IMR-90 (cell line): ENCODE data around the gene KCNS1. TPM values are rescaled to one million over a fixed set of nuclear protein-coding genes. Genes with fewer than 3 reads are reported as not detected.

Experiments
- ATAC-seq: fragments of 200-7000 bp; cut with Tn5 transposase; 2 replicates; pipeline ENCODE4 v1.9.1; 2020; ENCODE audit warnings: low read depth, mild to moderate bottlenecking, moderate library complexity
- Bru-seq: library from RNA; stranded (reverse); fragments of 400-500 nt; gene quantifications from one replicate; lab custom pipeline; 2021; lab: Mats Ljungman, UMichigan
- BruChase-seq, 2 experiments: library from RNA; stranded (reverse); fragments of 400-500 nt; gene quantifications; one replicate each; lab custom pipeline; 2021; lab: Mats Ljungman, UMichigan
- BruUV-seq: library from RNA; stranded (reverse); fragments of 400-500 nt; replicated peaks from 2 replicates; lab custom pipeline; 2021; lab: Mats Ljungman, UMichigan
- CTCF ChIA-PET: fragments of 300-600 bp; formaldehyde crosslinking; extraction: SDS; loops from one replicate; lab custom pipeline; 2021; ENCODE audit warnings: antibody characterized with exemption; lab: Yijun Ruan, JAX
- POLR2A ChIA-PET: fragments of 300-600 bp; sonication (Branson Sonifier 250); formaldehyde crosslinking; loops from one replicate; lab custom pipeline; 2022; ENCODE audit warnings: antibody characterized with exemption; ENCODE audit not compliant: unreplicated experiment; lab: Charles Lee
- DNase-seq: peaks from one replicate; pipeline ENCODE4 v3.0.0; 2013
- H2AFZ ChIP-seq: replicated peaks from 2 replicates; pipeline ENCODE3; 2013; ENCODE audit warnings: low read length, mild to moderate bottlenecking; ENCODE audit not compliant: poor library complexity
- H2AK5ac ChIP-seq: 2 replicates; pipeline ENCODE4 v1.6.1; 2013; ENCODE audit warnings: low read depth, low read length, inconsistent platforms
- H2AK9ac ChIP-seq: replicated peaks from 2 replicates; pipeline ENCODE3; 2013; ENCODE audit warnings: mild to moderate bottlenecking, low read depth, low read length, moderate library complexity; ENCODE audit not compliant: poor library complexity
- H2BK120ac ChIP-seq: 2 replicates; pipeline ENCODE4 v1.6.1; 2013; ENCODE audit warnings: low read depth, low read length, inconsistent platforms
- H2BK15ac ChIP-seq: 3 replicates; pipeline ENCODE4 v1.6.1; 2013; ENCODE audit warnings: low read depth, low read length, inconsistent platforms
- H2BK20ac ChIP-seq: 2 replicates; pipeline ENCODE4 v1.6.1; 2013; ENCODE audit warnings: low read depth, mild to moderate bottlenecking, inconsistent platforms, low read length, moderate library complexity
- H2BK5ac ChIP-seq: 2 replicates; pipeline ENCODE4 v1.6.1; 2013; ENCODE audit warnings: mild to moderate bottlenecking, low read depth, low read length, inconsistent platforms; ENCODE audit not compliant: poor library complexity, severe bottlenecking
- H3K14ac ChIP-seq: replicated peaks from 2 replicates; pipeline ENCODE4 v1.6.1; 2013; ENCODE audit warnings: low read depth, low read length, inconsistent platforms
- H3K18ac ChIP-seq: 2 replicates; pipeline ENCODE4 v1.6.1; 2013; ENCODE audit warnings: low read depth, low read length, control low read depth
- H3K23ac ChIP-seq: 2 replicates; pipeline ENCODE4 v1.6.1; 2013; ENCODE audit warnings: low read depth, low read length, inconsistent platforms
- H3K27ac ChIP-seq: 2 replicates; pipeline ENCODE4 v1.5.1; 2013; ENCODE audit warnings: mild to moderate bottlenecking, control low read depth, low read length; ENCODE audit not compliant: insufficient read depth
- H3K27me3 ChIP-seq: 2 replicates; pipeline ENCODE4 v1.6.1; 2013; ENCODE audit warnings: low read length; ENCODE audit not compliant: control insufficient read depth, insufficient read depth
- H3K36me3 ChIP-seq: 2 replicates; pipeline ENCODE4 v1.6.1; 2013; ENCODE audit warnings: low read length, mixed read lengths; ENCODE audit not compliant: control insufficient read depth, insufficient read depth
- H3K4ac ChIP-seq: 2 replicates; pipeline ENCODE4 v1.6.1; 2013; ENCODE audit warnings: low read depth, low read length, inconsistent platforms
- H3K4me1 ChIP-seq: 2 replicates; pipeline ENCODE4 v1.6.1; 2013; ENCODE audit warnings: low read length, mixed read lengths; ENCODE audit not compliant: control insufficient read depth, insufficient read depth
- H3K4me2 ChIP-seq: 2 replicates; pipeline ENCODE4 v1.6.1; 2013; ENCODE audit warnings: low read depth, mild to moderate bottlenecking, control low read depth, low read length, moderate library complexity
- H3K4me3 ChIP-seq: 2 replicates; pipeline ENCODE4 v1.5.1; 2013; ENCODE audit warnings: low read depth, mild to moderate bottlenecking, control low read depth, low read length, moderate library complexity; ENCODE audit not compliant: insufficient read depth
- H3K56ac ChIP-seq: 2 replicates; pipeline ENCODE4 v1.6.1; 2013; ENCODE audit warnings: low read length, inconsistent platforms; ENCODE audit not compliant: insufficient read depth; ENCODE audit errors: extremely low read depth
- H3K79me1 ChIP-seq, 2 experiments: 2 replicates each; pipeline ENCODE4 v1.6.1; 2013; ENCODE audit warnings: low read length in 2 of 2, inconsistent platforms in 1 of 2, low read depth in 1 of 2
- H3K9ac ChIP-seq: 2 replicates; pipeline ENCODE4 v1.6.1; 2013; ENCODE audit warnings: low read depth, low read length, control low read depth
- H3K9me1 ChIP-seq: 2 replicates; pipeline ENCODE4 v1.6.1; 2013; ENCODE audit warnings: low read length, inconsistent platforms; ENCODE audit not compliant: insufficient read depth
- H3K9me3 ChIP-seq: 2 replicates; pipeline ENCODE4 v1.6.1; 2013; ENCODE audit warnings: low read length; ENCODE audit not compliant: control insufficient read depth, insufficient read depth
- H4K20me1 ChIP-seq: 2 replicates; pipeline ENCODE4 v1.6.1; 2013; ENCODE audit warnings: low read length, inconsistent platforms; ENCODE audit not compliant: insufficient read depth
- H4K5ac ChIP-seq: 2 replicates; pipeline ENCODE4 v1.6.1; 2013; ENCODE audit warnings: mild to moderate bottlenecking, low read depth, low read length, control low read depth
- H4K8ac ChIP-seq, 2 experiments: 2 replicates each; pipeline ENCODE4 v1.6.1; 2013; ENCODE audit warnings: low read depth in 2 of 2, low read length in 2 of 2, control low read depth in 1 of 2, inconsistent platforms in 1 of 2
- H4K91ac ChIP-seq: 2 replicates; pipeline ENCODE4 v1.6.1; 2013; ENCODE audit warnings: low read depth, low read length, inconsistent platforms; ENCODE audit not compliant: insufficient read depth
- BHLHE40 ChIP-seq: fragments of 150-350 bp; IDR thresholded peaks from 2 replicates; pipeline ENCODE4 v1.6.1; 2016; ENCODE audit warnings: mild to moderate bottlenecking, low read depth, low read length
- MAFK ChIP-seq: IDR thresholded peaks from 2 replicates; pipeline ENCODE4 v1.6.1; 2012; ENCODE audit warnings: low read depth, low read length, improper control_type of control experiment
- MAZ ChIP-seq: IDR thresholded peaks from 2 replicates; pipeline ENCODE4 v1.6.1; 2012; ENCODE audit warnings: low read depth, mild to moderate bottlenecking, low read length, improper control_type of control experiment, moderate library complexity, borderline replicate concordance
- MXI1 ChIP-seq: IDR thresholded peaks from 2 replicates; pipeline ENCODE4 v1.6.1; 2012; ENCODE audit warnings: low read depth, mild to moderate bottlenecking, low read length, moderate library complexity, borderline replicate concordance
- NFE2L2 ChIP-seq: fragments of 150-350 bp; IDR thresholded peaks from 2 replicates; pipeline ENCODE4 v1.6.1; 2016; ENCODE audit warnings: low read depth, mild to moderate bottlenecking, low read length
- POLR2A ChIP-seq: IDR thresholded peaks from 2 replicates; pipeline ENCODE4 v1.6.1; 2012; ENCODE audit warnings: mild to moderate bottlenecking, low read depth, low read length
- RAD21 ChIP-seq: IDR thresholded peaks from 2 replicates; pipeline ENCODE4 v1.6.1; 2012; ENCODE audit warnings: low read length, improper control_type of control experiment
- RCOR1 ChIP-seq: IDR thresholded peaks from 2 replicates; pipeline ENCODE4 v1.6.1; 2012; ENCODE audit warnings: mild to moderate bottlenecking, low read length, improper control_type of control experiment; ENCODE audit not compliant: insufficient replicate concordance
- RFX5 ChIP-seq: IDR thresholded peaks from 2 replicates; pipeline ENCODE4 v1.8.0; 2012; ENCODE audit warnings: low read depth, mild to moderate bottlenecking, low read length, moderate library complexity
- SMC3 ChIP-seq: fragments of 150-350 bp; IDR thresholded peaks from 2 replicates; pipeline ENCODE4 v1.6.1; 2016; ENCODE audit warnings: low read depth, mild to moderate bottlenecking, antibody characterized with exemption, low read length, moderate library complexity
- WGBS, 2 experiments: methylation state at CpG; one replicate each; pipeline versions ENCODE4 v1.1.5 to v1.1.7; 2013; ENCODE audit warnings: missing lambda C conversion rate in 2 of 2; ENCODE audit not compliant: insufficient read length in 1 of 2; ENCODE audit errors: extremely low coverage in 2 of 2; 5-methylcytosine and 5-hydroxymethylcytosine counted together
- dilution Hi-C: fragments of 300-500 bp; cut with HindIII; formaldehyde crosslinking; loops from one replicate; pipeline ENCODE4 v1.14.3; 2018; ENCODE audit warnings: low sequenced_read_pairs; ENCODE audit not compliant: unreplicated experiment
- in situ Hi-C: fragments of 300-500 bp; cut with MboI; formaldehyde crosslinking; loops from 3 replicates; pipeline ENCODE4 v1.14.3; 2019; ENCODE audit warnings: low sequenced_read_pairs, inconsistent platforms, mixed read lengths
- intact Hi-C: fragments of 100-400 bp; cut with micrococcal nuclease; formaldehyde crosslinking; loops from 2 replicates; pipeline ENCODE4 v1.10.0; 2022
- long read RNA-seq: library from polyadenylated mRNA; unstranded; transcript quantifications from one replicate; pipeline ENCODE4 v2.0.0, GENCODE V29; 2021; ENCODE audit not compliant: unreplicated experiment
- polyA plus RNA-seq, 3 experiments: library from polyadenylated mRNA; depleted of rRNA; stranded (reverse); fragments of >200 nt; gene quantifications; 2 replicates each; pipeline ENCODE4 v1.2.3, GENCODE V29; 2012; ENCODE audit warnings: low replicate concordance in 1 of 3
- total RNA-seq: library from RNA; depleted of rRNA; stranded (reverse); fragments of >200 nt; gene quantifications from 2 replicates; pipeline ENCODE4 v1.2.3, GENCODE V29; 2012; rRNA removed
- TF ChIP-seq, protein P1 (sequence below): fragments of 150-350 bp; IDR thresholded peaks from 2 replicates; pipeline ENCODE4 v1.6.1; 2017; ENCODE audit warnings: mild to moderate bottlenecking, antibody characterized with exemption, low read length, low read depth
- TF ChIP-seq, protein P2 (sequence below): conservative IDR thresholded peaks from 2 replicates; pipeline ENCODE4 v1.5.1; 2012; ENCODE audit warnings: mild to moderate bottlenecking, low read depth, low read length, improper control_type of control experiment

Gene KCNS1, protein sequence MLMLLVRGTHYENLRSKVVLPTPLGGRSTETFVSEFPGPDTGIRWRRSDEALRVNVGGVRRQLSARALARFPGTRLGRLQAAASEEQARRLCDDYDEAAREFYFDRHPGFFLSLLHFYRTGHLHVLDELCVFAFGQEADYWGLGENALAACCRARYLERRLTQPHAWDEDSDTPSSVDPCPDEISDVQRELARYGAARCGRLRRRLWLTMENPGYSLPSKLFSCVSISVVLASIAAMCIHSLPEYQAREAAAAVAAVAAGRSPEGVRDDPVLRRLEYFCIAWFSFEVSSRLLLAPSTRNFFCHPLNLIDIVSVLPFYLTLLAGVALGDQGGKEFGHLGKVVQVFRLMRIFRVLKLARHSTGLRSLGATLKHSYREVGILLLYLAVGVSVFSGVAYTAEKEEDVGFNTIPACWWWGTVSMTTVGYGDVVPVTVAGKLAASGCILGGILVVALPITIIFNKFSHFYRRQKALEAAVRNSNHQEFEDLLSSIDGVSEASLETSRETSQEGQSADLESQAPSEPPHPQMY
- total RNA-seq (0.54 and 0.56 TPM in 2 replicates), polyA plus RNA-seq (2012; rRNA removed) (0.46 and 0.62 TPM in 2 replicates), Bru-seq, nascent RNA (not detected), BruChase-seq, experiment 1, labeled RNA remaining after a 6-hour chase (percentile 14 among the genes with signal in this experiment), BruChase-seq, experiment 2, labeled RNA remaining after a 2-hour chase (percentile 12 among the genes with signal in this experiment)
- 0.48 and 0.85 TPM in 2 replicates for polyA plus RNA-seq (2012; cell fraction: cytosol; rRNA removed)
- polyA plus RNA-seq (2012; cell fraction: nucleus; rRNA removed; ENCODE audit: low replicate concordance): 0.33 and 0.55 TPM in 2 replicates
- long read RNA-seq, partial matches to known transcripts: 1 of 1 reads
- long read RNA-seq, other reads (novel, unspliced or antisense): 0 of 1 reads

DNA sequence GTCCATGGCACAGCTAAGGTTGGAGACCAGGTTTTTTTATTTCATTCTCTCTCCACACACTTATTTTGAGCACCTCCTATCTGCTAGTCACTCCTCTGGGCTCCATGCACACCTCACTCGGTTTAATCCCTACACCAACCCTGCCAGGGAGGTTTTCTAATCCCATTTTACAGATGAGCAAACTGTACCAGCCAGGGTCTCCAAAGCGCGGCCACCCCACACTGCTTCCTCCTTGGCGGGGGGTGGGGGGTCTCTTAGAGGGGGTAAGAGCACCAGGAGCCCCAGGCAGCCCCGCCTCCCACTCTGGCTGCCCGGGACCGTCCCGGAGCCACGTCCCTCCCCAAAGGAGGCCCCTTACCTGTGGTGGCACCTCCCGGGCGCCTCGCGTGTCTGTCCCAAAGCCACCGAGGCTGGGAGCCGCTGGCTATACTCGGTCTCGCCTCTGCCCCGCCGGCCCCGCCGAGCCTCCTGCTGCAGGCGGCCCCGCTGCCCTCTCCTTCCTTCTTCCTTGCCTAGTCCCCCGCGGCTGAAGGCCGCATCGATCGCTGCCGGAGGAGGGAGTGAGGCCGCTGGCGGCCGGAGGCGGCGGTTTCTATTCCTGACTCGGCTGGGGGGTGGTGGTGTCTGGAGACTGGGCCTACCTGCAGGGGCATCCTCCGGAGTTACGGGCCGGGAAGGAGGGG, at the start of gene KCNS1:
Gene KCNS1 (minus strand): TSS at position 565 of the 683 bp plus-strand sequence. CDS start 1,891 bp downstream, outside the sequence.
- Histone ChIP-seq H3K14ac (no peak within 1 kb of the TSS), H2BK15ac (no peak within 1 kb of the TSS), H4K91ac (no peak within 1 kb of the TSS), H3K9me1 (no peaks in the 10 kb centered on the region), H3K4me3 (no peak within 1 kb of the TSS), H2AFZ (peak within 1 kb of the TSS; percentile 67), H2BK20ac (no peak within 1 kb of the TSS), H3K27me3 (peaks cover 46% of the 10 kb centered on the region), H3K36me3 (no peaks in the 10 kb centered on the region), H3K23ac (no peak within 1 kb of the TSS), H2BK120ac (no peak within 1 kb of the TSS), H4K5ac (no peak within 1 kb of the TSS), H4K8ac (no peak within 1 kb of the TSS), H3K56ac (no peak within 1 kb of the TSS), H3K4me1 (peaks cover 4% of the 10 kb centered on the region; the same call in 1 of the 2 replicates), H3K27ac (no peak within 1 kb of the TSS), H2AK5ac (no peak within 1 kb of the TSS), H2BK5ac (no peak within 1 kb of the TSS), H4K20me1 (no peaks in the 10 kb centered on the region), H3K9ac (no peak within 1 kb of the TSS), H3K4ac (no peak within 1 kb of the TSS), H3K4me2 (peak within 1 kb of the TSS; percentile 22; the same call in 1 of the 2 replicates), H3K9me3 (peaks cover 6% of the 10 kb centered on the region; the same call in 1 of the 2 replicates), H3K79me1 (no peaks in the 10 kb centered on the region), H3K18ac (no peak within 1 kb of the TSS), H2AK9ac (no peak within 1 kb of the TSS)
- BruUV-seq: no TSS peak
- WGBS, 2 experiments: 3% methylated on average over 11 of the region's 38 CpGs; no CpG with 5 or more reads in 1 of the 2 experiments
- ATAC-seq (peak; percentile 51), DNase-seq (no peak)
- dilution Hi-C loops (no loop called here), intact Hi-C loops (no loop called here), in situ Hi-C loops (loop anchor here (25.0 kb wide), 1 partner anchor 187 kb away; no protein-coding TSS in a partner anchor)
- ChIA-PET CTCF (interaction anchor here (2.5 kb wide), 1 partner anchor 57 kb away, joined by 11 read pairs; no protein-coding TSS in a partner anchor), POLR2A (no interaction called here)
- TF ChIP-seq RFX5 (no peak), BHLHE40 (no peak), MAFK (no peak), RCOR1 (no peak), MXI1 (no peak), RAD21 (no peak), SMC3 (no peak), POLR2A (no peak), MAZ (no peak), NFE2L2 (no peak)
- TF ChIP-seq, protein P1, sequence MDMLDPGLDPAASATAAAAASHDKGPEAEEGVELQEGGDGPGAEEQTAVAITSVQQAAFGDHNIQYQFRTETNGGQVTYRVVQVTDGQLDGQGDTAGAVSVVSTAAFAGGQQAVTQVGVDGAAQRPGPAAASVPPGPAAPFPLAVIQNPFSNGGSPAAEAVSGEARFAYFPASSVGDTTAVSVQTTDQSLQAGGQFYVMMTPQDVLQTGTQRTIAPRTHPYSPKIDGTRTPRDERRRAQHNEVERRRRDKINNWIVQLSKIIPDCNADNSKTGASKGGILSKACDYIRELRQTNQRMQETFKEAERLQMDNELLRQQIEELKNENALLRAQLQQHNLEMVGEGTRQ: no peak
- TF ChIP-seq, protein P2, sequence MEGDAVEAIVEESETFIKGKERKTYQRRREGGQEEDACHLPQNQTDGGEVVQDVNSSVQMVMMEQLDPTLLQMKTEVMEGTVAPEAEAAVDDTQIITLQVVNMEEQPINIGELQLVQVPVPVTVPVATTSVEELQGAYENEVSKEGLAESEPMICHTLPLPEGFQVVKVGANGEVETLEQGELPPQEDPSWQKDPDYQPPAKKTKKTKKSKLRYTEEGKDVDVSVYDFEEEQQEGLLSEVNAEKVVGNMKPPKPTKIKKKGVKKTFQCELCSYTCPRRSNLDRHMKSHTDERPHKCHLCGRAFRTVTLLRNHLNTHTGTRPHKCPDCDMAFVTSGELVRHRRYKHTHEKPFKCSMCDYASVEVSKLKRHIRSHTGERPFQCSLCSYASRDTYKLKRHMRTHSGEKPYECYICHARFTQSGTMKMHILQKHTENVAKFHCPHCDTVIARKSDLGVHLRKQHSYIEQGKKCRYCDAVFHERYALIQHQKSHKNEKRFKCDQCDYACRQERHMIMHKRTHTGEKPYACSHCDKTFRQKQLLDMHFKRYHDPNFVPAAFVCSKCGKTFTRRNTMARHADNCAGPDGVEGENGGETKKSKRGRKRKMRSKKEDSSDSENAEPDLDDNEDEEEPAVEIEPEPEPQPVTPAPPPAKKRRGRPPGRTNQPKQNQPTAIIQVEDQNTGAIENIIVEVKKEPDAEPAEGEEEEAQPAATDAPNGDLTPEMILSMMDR: no peak; the same call in 1 of the 2 replicates
